GM12801 (cell line): ENCODE data around the gene GPR17.

Source experiments
- CTCF ChIP-seq: IDR thresholded peaks from one replicate; pipeline ENCODE4 v1.5.1; 2011; ENCODE audit warnings: control low read depth; ENCODE audit not compliant: insufficient read length; ENCODE audit errors: extremely low read depth

The GPR17 gene

GRCh38 chr2:127655209-127656073, 9.5 kb downstream of the GPR17 start:
- no peak for TF ChIP-seq CTCF

GRCh38 chr2:127656569-127657231, 10.7 kb downstream of the GPR17 start:
- TF ChIP-seq CTCF, result no peak

GRCh38 chr2:127657232-127657595, 11.3 kb downstream of the GPR17 start:
- no peak for TF ChIP-seq CTCF

- no peak for TF ChIP-seq CTCF
Observed at GRCh38 chr2:127658146-127658545, 12.2 kb downstream of the GPR17 start.

GRCh38 chr2:127658641-127659407, 12.9 kb downstream of the GPR17 start:
- no peak for TF ChIP-seq CTCF

GRCh38 chr2:127659408-127660290, 13.7 kb downstream of the GPR17 start:
- no peak for TF ChIP-seq CTCF

GRCh38 chr2:127660291-127660578, 14.3 kb downstream of the GPR17 start:
- no peak for TF ChIP-seq CTCF
